ENCODE results near the gene CNTF.

- TF ChIP-seq CTCF (IDR thresholded peaks at IDR 0.05) = no peak
- TF ChIP-seq EZH2 (IDR thresholded peaks at IDR 0.05) = no peak
Measured at GRCh38 chr11:58637371-58637770, 14.9 kb downstream of the CNTF start.
